NOMO-1 treated with DMSO at 0.1 percent for 48 hours (cell line): Measurements from ENCODE around the gene PTPRN2.

Source experiments
- DNase-seq: peaks from one replicate; lab custom pipeline; 2025; ENCODE audit not compliant: unreplicated experiment; lab: John Stamatoyannopoulos, UW

Gene PTPRN2

DNA sequence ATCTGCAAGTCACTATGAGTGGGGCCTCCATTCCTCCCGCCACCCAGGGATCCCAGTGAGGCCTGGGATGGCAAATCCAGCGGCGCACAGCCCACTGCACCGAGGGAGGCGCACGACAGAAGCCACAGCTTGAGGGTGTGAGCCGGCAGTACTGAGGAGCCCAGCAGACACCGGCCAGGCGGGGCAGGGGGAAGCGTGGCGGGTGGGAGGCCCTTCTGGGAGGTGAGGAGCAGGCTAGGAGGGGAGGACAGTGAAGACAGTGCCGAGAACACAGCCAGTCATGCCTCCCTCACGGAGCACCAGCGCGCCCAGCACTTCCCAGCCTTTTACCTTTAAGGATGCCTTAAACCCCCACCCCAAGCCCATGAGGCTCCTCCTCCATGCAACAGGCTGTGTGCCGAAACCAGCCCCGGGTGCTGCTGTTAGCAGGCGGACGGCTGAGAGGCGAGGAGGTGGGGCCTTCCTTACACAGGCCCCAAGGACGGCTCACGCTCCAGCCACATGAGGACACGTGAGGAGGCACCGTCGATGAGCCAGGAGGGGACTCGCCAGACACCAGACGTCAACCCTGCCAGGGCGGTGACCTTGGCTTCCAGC lies 258.5 kb downstream of the PTPRN2 start:
- DNase-seq, result no peak

DNA sequence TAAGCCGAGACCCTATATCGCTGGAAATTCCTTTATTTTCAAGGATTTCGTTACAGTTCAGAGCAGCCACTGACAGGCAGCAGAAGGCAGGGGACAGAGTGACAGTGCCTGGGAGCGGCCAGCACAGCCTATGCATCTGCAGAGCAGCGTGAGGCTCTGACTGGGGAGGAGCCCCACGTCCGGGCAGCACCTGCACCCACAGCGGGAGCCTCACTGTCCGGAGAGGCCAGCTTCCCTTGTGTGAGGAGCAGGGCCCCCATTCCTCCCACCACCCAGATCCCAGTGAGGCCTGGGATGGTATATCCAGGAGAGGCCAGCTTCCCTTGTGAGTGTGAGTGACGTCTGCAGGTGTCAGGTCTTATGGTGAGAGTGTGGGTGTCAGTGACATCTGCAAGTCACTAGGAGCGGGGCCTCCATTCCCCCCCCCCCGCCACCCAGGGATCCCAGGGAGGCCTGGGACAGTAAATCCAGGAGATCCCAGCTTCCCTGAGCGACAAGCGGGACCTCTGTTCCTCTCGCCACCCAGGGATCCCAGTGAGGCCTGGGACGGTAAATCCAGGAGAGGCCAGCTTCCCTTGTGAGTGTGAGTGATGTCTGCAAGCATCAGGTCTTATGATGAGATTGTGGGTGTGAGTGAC lies 259.1 kb downstream of the PTPRN2 start:
- DNase-seq, result no peak

DNA sequence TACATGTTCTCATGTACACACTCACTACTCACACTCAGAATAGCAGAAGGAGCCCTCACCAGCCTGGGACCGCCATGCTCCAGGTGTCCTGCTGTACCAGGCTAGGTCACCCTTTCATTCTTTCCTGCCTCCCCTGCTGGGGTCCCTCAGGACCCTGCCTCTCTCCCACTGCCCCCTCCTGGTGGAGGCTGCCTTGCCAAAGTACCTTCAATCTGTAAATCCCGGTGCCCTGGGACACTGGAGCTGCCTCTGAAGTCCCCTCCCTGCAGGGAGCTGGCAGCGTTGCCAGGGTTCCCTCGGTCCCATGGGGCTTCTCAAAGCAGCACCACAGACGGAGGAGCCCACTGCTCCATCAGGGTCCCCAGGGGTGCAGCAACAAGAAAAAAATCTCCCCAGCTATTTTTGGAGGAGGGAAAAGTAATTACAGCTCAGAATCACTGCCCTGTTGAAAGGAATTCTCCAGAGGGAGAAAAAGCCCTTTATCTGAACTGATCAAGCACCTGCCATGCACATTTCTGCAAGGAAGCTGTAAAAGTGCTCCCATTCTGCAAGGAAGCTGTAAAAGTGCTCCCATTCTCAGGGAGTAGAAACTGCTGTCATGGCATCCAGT lies 259.9 kb downstream of the PTPRN2 start:
- DNase-seq, result no peak

DNA sequence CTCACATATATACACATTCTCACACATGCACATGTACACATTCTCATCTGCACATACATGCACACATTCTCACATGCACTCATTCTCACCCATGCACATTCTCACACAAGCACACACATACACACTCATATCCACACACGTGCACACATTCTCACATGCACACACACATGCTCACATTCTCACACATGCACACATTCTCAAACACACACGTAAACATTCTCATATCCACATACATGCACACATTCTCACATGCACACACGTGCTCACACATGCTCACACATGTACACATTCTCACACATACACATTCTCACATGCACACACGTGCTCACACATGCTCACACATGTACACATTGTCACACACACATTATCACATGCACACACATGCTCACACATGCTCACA lies 260.6 kb downstream of the PTPRN2 start:
- DNase-seq, result no peak

- DNase-seq, result no peak
Observed at GRCh38 chr7:158325530-158326381, 261.9 kb downstream of the PTPRN2 start.

GRCh38 chr7:158324397-158325360 lies 262.9 kb downstream of the PTPRN2 start:
- DNase-seq, result no peak

DNA sequence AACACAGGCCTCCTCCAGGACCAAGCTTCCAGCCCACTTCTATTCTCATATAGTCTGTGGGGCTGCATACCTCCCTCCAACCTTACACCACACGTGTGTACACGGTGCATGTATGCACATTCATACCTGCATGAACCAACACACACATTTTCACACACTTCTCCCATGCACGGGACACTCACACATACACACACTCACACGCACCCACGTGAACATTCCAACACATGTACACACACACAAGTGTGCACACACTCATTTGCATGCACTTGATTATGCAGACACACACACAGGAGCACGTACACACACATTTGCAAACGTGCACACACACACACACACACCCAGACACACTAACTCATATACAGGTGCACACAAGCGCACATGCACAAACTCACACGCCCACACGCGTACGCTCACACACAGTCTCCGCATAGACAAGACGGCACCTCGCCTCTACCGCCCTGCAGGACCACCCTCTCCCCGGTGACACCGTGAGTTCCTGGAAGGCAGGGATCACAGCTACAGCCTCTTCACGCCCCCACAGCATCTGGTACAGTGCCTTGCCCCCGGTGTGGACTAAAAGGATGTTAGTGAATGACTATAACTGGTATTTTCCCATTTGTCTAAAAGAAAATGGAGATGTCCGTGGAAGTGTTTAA lies 263.8 kb downstream of the PTPRN2 start:
- no peak for DNase-seq

DNA sequence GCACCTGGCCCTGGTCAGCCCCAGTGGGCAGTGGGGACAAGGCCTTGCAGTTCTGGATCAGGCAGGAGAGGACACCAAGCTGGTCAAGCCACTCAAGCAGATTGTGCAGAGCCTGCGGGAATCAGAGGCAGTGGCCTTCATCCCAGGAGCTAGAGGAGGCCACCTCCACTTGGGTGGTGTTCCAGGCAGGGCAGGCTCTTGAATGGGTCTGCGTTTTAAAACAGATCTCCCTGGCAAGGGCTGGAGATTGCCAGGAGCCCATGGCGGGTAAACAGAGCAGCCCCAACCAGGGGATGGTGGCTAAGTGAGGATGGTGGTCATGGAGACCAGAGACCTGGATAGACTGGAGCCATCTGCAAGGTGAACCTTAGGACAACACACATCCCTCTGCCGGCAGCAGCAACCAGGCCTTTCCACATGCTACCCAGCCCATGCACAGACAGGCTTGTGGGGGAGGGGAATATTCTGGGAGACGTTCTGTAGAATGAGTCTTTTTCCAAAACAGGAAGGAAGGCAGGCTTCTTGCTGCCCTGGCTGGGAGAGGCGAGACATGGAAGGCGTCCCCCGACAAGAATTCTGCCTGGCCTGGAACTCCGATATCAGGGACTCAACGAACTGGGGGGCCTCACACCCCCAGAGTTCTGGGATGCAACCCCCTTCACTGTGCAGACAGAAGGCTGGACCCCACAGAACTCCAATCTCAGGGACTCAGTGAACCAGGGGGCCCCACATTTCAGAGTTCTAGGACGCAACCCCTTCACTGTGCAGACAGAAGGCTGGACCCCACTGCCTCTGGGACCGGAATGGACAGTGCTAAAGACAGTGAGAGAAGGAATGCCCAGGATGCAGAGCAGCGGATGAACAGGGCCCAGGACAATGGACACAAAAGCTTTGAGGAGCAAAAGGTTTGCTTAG lies 264.8 kb downstream of the PTPRN2 start:
- no peak for DNase-seq

GRCh38 chr7:158321936-158322615 lies 265.5 kb downstream of the PTPRN2 start:
- DNase-seq, result no peak

DNA sequence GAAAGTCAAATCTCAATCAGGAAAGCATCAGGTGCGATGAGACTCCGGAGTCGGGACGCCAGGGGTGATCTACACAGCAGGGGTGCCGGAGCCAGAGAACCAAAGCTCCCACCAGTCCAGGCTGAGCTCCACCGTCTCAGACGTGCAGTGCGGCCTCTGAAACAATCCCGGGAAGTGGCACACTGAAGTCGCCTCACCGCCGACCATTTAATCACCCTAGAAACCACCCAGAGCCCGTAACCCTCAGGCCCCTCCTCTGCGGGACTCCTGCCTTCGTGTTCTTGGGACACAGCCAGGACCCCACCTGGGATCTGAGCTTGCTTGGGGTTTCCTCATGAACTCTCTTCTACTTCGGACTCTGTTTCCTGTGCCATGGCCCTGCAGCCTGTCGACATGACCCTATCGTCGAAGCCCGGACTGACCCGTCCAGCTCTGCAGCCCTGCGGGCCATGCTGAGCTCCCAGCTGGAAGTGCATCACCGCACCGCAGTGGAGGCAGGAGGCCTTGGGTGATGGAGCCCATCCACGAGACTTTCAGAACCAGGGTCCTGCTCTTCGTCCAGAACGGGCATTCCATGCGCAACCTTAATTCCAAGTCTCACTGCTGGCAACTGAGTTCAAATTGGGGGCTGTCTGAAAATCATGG lies 266.4 kb downstream of the PTPRN2 start:
- no peak for DNase-seq

DNA sequence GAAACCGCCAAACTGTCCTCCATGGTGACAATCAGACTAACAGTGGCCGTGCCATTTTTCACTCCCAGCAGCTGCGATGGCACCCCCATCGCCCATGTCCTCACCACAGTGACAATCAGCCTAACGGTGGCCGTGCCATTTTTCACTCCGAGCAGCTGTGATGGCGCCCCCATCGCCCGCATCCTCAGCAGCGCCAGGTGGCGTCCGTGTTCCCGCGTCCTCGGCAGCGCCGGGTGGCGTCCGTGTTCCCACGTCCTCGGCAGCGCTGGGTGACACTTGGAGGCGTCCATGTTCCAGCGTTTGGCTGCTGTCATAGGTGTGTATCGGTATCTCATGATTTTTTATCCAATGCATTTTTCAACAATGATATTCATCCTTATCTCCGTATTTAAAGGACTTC lies 267.3 kb downstream of the PTPRN2 start:
- DNase-seq, result no peak

GRCh38 chr7:158318511-158318913 lies 269.1 kb downstream of the PTPRN2 start:
- no peak for DNase-seq

DNA sequence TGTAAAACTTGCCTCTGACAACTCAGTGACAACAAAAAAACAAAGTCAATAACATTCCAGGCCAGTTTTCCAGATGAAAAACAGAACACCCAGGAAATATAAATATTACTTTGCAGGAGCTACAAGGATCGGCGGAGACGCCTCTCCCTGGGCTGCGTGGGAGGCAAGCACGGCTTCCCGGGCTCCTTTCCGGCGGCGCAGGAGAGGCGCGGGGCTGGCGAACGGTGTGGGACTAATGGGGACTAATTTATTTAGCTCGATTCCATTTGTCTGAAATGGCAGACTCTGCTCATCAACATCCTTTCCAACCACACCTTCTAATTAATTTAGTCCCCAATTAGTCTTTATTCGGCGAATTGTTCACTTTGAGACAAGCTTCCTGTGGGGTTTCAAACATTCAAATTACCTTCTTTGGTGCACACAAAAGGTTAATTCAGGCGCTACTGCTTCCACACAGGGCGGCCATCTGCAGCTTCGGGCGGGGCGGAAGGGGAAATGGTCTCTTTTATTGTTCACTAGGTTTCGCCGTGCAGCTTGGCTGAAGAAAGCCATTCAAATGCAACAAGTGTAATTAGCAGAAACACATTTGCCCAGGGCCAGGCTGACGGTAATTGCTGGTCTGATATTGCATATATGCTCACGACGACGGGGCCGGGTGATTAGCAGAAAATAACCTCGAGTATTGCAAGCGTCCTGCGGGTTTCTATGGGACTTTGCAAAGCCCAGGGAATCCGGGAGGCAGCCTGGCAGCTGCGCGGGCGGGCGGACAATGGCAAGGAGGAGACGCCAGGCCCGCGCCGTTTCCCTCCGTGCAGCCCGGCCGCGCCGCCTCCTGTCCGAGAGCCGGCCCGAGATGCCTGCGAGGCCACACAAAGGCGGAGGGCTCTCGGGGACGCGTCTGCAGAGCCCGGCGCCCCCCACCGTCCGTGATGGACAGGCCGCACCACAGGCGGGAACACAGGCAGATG lies 270.1 kb downstream of the PTPRN2 start:
- no peak for DNase-seq

- no peak for DNase-seq
Observed at GRCh38 chr7:158316466-158317031, 271.1 kb downstream of the PTPRN2 start.

GRCh38 chr7:158315881-158316280 lies 271.7 kb downstream of the PTPRN2 start:
- DNase-seq, result no peak

DNA sequence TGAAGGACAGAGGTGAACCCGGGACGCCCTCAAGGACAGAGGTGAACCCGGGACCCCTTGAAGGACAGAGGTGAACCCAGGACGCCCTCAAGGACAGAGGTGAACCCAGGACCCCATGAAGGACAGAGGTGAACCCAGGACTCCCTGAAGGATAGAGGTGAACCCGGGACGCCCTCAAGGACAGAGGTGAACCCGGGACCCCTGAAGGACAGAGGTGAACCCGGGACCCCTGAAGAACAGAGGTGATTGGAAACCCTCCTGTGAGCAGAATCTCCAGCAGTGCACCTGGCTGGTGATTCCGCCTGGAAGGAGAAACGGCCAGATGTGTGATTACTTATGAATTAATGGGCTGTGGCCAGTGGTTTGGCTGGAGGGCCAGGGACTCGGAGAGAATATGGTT lies 272.3 kb downstream of the PTPRN2 start:
- DNase-seq, result no peak

- DNase-seq, result no peak
Observed at GRCh38 chr7:158314394-158314793, 273.2 kb downstream of the PTPRN2 start.
